OCI-LY1 (cell line): ENCODE results near the gene CGREF1.

Source experiments
- H2AFZ ChIP-seq: fragments of 200-600 bp; sonication (generic), shearing (Covaris generic); 2 replicates; pipeline ENCODE4 v1.6.0; 2014; ENCODE audit warnings: antibody characterized with exemption, mild to moderate bottlenecking, low read length
- H3F3A ChIP-seq: fragments of 200-600 bp; sonication (generic), shearing (Covaris generic); 2 replicates; pipeline ENCODE4 v1.6.0; 2014; ENCODE audit warnings: mild to moderate bottlenecking, antibody characterized with exemption, low read length, moderate library complexity; ENCODE audit not compliant: insufficient read depth
- H3K27ac ChIP-seq: fragments of 200-600 bp; sonication (generic); 2 replicates; pipeline ENCODE4 v1.5.1; 2014; ENCODE audit warnings: low read length, mixed run types, mild to moderate bottlenecking, low read depth; ENCODE audit not compliant: poor library complexity, severe bottlenecking
- H3K27me3 ChIP-seq: fragments of 200-600 bp; sonication (generic); 2 replicates; pipeline ENCODE4 v1.6.0; 2014; ENCODE audit warnings: antibody characterized with exemption, mild to moderate bottlenecking, low read length, moderate library complexity; ENCODE audit not compliant: insufficient read depth
- H3K36me3 ChIP-seq: fragments of 200-600 bp; sonication (generic); 2 replicates; pipeline ENCODE4 v1.6.1; 2014; ENCODE audit warnings: mild to moderate bottlenecking, antibody characterized with exemption, low read length, moderate library complexity, mixed read lengths; ENCODE audit not compliant: insufficient read depth
- H3K4me1 ChIP-seq: fragments of 200-600 bp; sonication (generic); 2 replicates; pipeline ENCODE4 v1.5.1; 2014; ENCODE audit warnings: mild to moderate bottlenecking, low read length, moderate library complexity; ENCODE audit not compliant: insufficient read depth, severe bottlenecking
- H3K4me2 ChIP-seq: fragments of 200-600 bp; sonication (generic), shearing (Covaris generic); 2 replicates; pipeline ENCODE4 v1.6.1; 2014; ENCODE audit warnings: low read length
- H3K4me3 ChIP-seq: fragments of 200-600 bp; sonication (generic); 2 replicates; pipeline ENCODE4 v1.5.1; 2014; ENCODE audit warnings: low read length, low read depth, mild to moderate bottlenecking, mixed read lengths; ENCODE audit not compliant: poor library complexity, severe bottlenecking
- H3K79me2 ChIP-seq: fragments of 200-600 bp; shearing (Covaris generic); 2 replicates; pipeline ENCODE4 v1.6.1; 2016; ENCODE audit warnings: mixed run types, low read length, mixed read lengths; ENCODE audit not compliant: insufficient read depth
- H3K9ac ChIP-seq: fragments of 200-600 bp; sonication (generic), shearing (Covaris generic); 2 replicates; pipeline ENCODE4 v1.6.1; 2014; ENCODE audit warnings: mild to moderate bottlenecking, low read length, mixed read lengths
- H3K9me2 ChIP-seq: fragments of 200-600 bp; sonication (generic), shearing (Covaris generic); 2 replicates; pipeline ENCODE4 v1.6.1; 2014; ENCODE audit warnings: low read depth, mild to moderate bottlenecking, low read length, mixed read lengths
- H3K9me3 ChIP-seq: fragments of 200-600 bp; shearing (Covaris generic); 2 replicates; pipeline ENCODE4 v1.6.1; 2014; ENCODE audit warnings: low read length, mixed read lengths
- H4K20me1 ChIP-seq: fragments of 200-600 bp; sonication (generic), shearing (Covaris generic); 2 replicates; pipeline ENCODE4 v1.6.0; 2016; ENCODE audit warnings: mild to moderate bottlenecking, low read length; ENCODE audit not compliant: insufficient read depth
- CTCF ChIP-seq: fragments of 200-600 bp; sonication (generic), shearing (Covaris generic); IDR thresholded peaks from 2 replicates; pipeline ENCODE4 v1.5.1; 2017; ENCODE audit warnings: mild to moderate bottlenecking, antibody characterized with exemption, low read length, moderate library complexity, mixed read lengths
- EZH2 ChIP-seq: fragments of 200-600 bp; sonication (generic), shearing (Covaris generic); IDR thresholded peaks from 2 replicates; pipeline ENCODE4 v1.8.0; 2017; ENCODE audit warnings: borderline replicate concordance, mixed run types, mild to moderate bottlenecking, antibody characterized with exemption, low read length, moderate library complexity, mixed read lengths

CGREF1 gene

DNA sequence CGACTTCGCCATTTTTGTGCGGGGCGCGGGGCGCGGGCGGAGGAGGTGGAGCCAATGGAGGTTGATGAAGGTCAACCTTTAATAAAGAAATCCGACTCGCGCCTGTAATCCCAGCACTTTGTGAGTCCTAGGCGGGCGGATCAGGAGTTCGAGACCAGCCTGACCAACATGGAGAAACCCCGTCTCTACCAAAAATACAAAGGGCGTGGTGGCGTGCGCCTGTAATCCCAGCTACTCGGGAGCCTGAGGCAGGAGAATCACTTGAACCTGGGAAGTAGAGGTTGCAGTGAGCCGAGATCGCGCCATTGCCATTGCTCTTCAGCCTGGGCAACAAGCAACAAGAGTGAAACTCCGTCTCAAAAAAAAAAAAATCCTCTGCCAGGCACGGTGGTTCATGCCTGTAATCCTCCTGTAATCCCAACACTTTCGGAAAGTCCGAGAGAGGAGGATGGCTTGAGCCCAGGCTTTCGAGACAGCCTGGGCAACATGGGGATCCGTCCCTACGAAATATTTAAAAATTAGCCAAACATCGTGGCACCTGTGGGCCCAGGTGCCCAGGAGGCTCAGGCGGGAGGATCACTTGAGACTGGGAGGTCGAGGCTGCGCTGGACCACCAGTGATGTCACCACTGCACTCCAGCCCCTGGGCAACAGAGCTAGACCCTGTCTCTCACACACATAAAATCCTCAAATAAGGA lies 16.0 kb upstream of the CGREF1 start:
- Histone ChIP-seq H3F3A (no peaks in the 10 kb centered on the region), H3K27me3 (0 out of 2 replicates have a peak, but pooled peaks cover 6% of the 10 kb centered on the region), H3K27ac (no peak overlapping the region), H3K4me1 (peaks cover 15% of the 10 kb centered on the region), H3K9me2 (no peaks in the 10 kb centered on the region), H4K20me1 (no peaks in the 10 kb centered on the region), H3K4me3 (peak overlapping the region; percentile 86), H3K9ac (peak overlapping the region; percentile 41; the same call in 1 of the 2 replicates), H2AFZ (no peak overlapping the region), H3K36me3 (peaks cover 30% of the 10 kb centered on the region), H3K9me3 (no peaks in the 10 kb centered on the region), H3K79me2 (no peaks in the 10 kb centered on the region), H3K4me2 (peak overlapping the region; percentile 63)
- TF ChIP-seq EZH2 = no peak

GRCh38 chr2:27133905-27134780 lies 15.2 kb upstream of the CGREF1 start, which contains the start of gene PREB:
Gene PREB (minus strand): TSS chr2:27134636. CDS start chr2:27134421, 215 bp downstream.
- no peaks in the 10 kb centered on the region for H3K9me2 ChIP-seq
- peak within 1 kb of the TSS; percentile 91 for H3K9ac ChIP-seq
- H4K20me1 ChIP-seq = no peaks in the 10 kb centered on the region
- H3F3A ChIP-seq = no peaks in the 10 kb centered on the region
- H3K9me3 ChIP-seq = no peaks in the 10 kb centered on the region
- H3K27ac ChIP-seq = no peak within 1 kb of the TSS
- H3K27me3 ChIP-seq = 0 out of 2 replicates have a peak, but pooled peaks cover 6% of the 10 kb centered on the region
- no peak within 1 kb of the TSS for H2AFZ ChIP-seq
- H3K4me2 ChIP-seq = peak within 1 kb of the TSS; percentile 72
- H3K4me3 ChIP-seq = peak within 1 kb of the TSS; percentile 86
- peaks cover 15% of the 10 kb centered on the region for H3K4me1 ChIP-seq
- no peak for TF ChIP-seq EZH2
- peak; percentile 48 for TF ChIP-seq CTCF
- H3K79me2 ChIP-seq = no peaks in the 10 kb centered on the region
- H3K36me3 ChIP-seq = peaks cover 34% of the 10 kb centered on the region

- Histone ChIP-seq H3K9me2 (no peaks in the 10 kb centered on the region), H3K4me1 (peaks cover 15% of the 10 kb centered on the region), H3K4me2 (peak overlapping the region; percentile 72), H2AFZ (no peak overlapping the region), H3K9ac (peak overlapping the region; percentile 91), H4K20me1 (no peaks in the 10 kb centered on the region), H3F3A (no peaks in the 10 kb centered on the region), H3K79me2 (no peaks in the 10 kb centered on the region), H3K27ac (no peak overlapping the region), H3K9me3 (no peaks in the 10 kb centered on the region), H3K27me3 (no peaks in the 10 kb centered on the region), H3K36me3 (peaks cover 34% of the 10 kb centered on the region), H3K4me3 (peak overlapping the region; percentile 86)
- no peak for TF ChIP-seq CTCF
- TF ChIP-seq EZH2 = no peak
Measured at GRCh38 chr2:27133195-27133875, 14.4 kb upstream of the CGREF1 start.
